Stimulated activated effector memory CD8-positive, alpha-beta T cell treated with anti-CD3 and anti-CD28 coated beads, Interleukin-12 subunit alpha, Interleukin-12 subunit beta, amount 100 ng/mL, for 72 hours (primary cell): ENCODE data around the gene STYXL1.

ENCODE experiments used
- ATAC-seq: fragments of 150-1000 bp; cut with Tn5 transposase; 2 replicates; pipeline ENCODE4 v1.10.0; 2021
- DNase-seq, 2 donors: peaks; one replicate each; pipeline ENCODE4 v3.0.0; 2021 to 2022; ENCODE audit warnings: low spot score in 2 of 2
- H3K27ac Mint-ChIP-seq: one replicate; pipeline ENCODE4 v1.8.0; 2022; ENCODE audit warnings: mild to moderate bottlenecking, mixed read lengths
- H3K36me3 Mint-ChIP-seq: one replicate; pipeline ENCODE4 v1.8.0; 2022; ENCODE audit warnings: mild to moderate bottlenecking, mixed read lengths
- H3K4me1 Mint-ChIP-seq: one replicate; pipeline ENCODE4 v1.8.0; 2022; ENCODE audit warnings: mixed read lengths
- H3K4me3 Mint-ChIP-seq: one replicate; pipeline ENCODE4 v1.8.0; 2022; ENCODE audit warnings: mild to moderate bottlenecking, mixed read lengths
- H3K9me3 Mint-ChIP-seq: one replicate; pipeline ENCODE4 v1.8.0; 2022; ENCODE audit warnings: mixed read lengths

STYXL1 gene

GRCh38 chr7:75985009-75985517 is 62.7 kb downstream of the STYXL1 start:
- ATAC-seq (no peak), DNase-seq (no peak)
- Mint-ChIP-seq H3K36me3 (peaks cover 41% of the 10 kb centered on the region), H3K27ac (no peak overlapping the region), H3K4me1 (peaks cover 19% of the 10 kb centered on the region), H3K4me3 (no peak overlapping the region), H3K9me3 (no peaks in the 10 kb centered on the region)

DNA sequence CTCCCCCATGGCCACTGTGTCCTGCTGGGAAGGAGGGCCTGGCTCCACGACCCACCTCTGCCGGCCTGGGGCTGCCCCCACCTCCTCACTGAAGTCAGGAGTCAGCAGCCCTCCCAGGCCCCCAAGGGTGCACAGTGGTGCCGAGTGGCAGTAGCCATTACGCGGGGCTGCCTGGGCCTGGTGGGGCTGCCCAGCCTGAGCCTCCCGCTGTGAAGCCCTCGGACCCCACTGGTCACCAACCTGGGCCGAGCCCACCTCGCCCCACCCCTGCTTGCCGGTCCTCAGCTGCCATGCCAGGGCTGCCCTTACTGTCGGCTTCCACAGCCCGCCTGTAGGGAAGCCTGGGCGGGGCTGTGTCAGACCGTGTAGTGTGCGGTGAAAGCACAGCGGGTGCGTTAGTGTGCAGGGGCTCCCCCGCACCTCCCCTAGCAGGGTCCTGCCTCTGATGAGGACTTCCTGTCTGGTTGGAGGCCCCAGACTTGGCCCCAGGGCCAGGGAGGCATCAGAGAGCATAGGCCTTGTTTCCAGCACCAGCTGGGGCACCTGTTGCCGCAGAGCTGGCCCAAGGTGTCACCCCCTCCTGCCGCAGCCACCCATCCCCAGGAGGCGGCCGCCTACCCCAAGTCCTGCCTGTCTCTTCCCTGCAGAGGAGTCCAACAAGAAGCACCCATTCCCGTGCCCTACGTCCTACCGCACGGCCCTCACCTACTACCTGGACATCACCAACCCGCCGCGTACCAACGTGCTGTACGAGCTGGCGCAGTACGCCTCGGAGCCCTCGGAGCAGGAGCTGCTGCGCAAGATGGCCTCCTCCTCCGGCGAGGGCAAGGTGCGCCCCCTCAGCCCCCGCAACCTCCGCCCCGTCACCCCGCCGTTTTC is 63.4 kb downstream of the STYXL1 start:
- Mint-ChIP-seq H3K27ac (no peak overlapping the region), H3K9me3 (no peaks in the 10 kb centered on the region), H3K36me3 (peaks cover 41% of the 10 kb centered on the region), H3K4me1 (peaks cover 12% of the 10 kb centered on the region), H3K4me3 (no peak overlapping the region)
- no peak for DNase-seq
- ATAC-seq, result no peak

DNA sequence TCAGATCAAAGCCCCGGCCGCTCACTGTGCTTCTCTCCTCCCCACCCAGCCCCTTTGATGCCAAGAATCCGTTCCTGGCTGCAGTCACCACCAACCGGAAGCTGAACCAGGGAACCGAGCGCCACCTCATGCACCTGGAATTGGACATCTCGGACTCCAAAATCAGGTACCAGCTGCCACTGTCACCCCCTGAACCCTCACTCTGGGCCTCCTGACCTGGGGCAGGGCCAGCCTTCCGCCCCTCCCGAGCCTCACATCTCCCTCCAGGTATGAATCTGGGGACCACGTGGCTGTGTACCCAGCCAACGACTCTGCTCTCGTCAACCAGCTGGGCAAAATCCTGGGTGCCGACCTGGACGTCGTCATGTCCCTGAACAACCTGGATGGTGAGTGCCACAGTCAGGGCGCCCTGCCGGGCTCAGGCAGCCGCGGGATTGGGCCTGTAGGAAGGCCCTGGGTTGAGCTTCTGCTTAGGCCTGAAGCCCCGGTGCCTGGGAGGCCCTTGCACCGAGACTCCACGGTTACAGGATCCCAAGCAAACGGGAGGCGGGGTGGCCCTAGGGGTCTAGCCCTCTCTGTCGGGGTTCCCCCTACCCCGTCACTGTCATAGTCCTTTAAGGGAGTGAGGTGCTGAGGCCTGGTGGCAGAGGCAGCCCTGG is 64.2 kb downstream of the STYXL1 start:
- Mint-ChIP-seq H3K36me3 (peaks cover 41% of the 10 kb centered on the region), H3K9me3 (no peaks in the 10 kb centered on the region), H3K27ac (peak overlapping the region; percentile 43), H3K4me3 (no peak overlapping the region), H3K4me1 (peaks cover 12% of the 10 kb centered on the region)
- ATAC-seq (no peak), DNase-seq (no peak)

GRCh38 chr7:75982306-75983064 is 65.3 kb downstream of the STYXL1 start:
- Mint-ChIP-seq H3K27ac (peak overlapping the region; percentile 43), H3K36me3 (peaks cover 41% of the 10 kb centered on the region), H3K9me3 (no peaks in the 10 kb centered on the region), H3K4me1 (peaks cover 4% of the 10 kb centered on the region), H3K4me3 (no peak overlapping the region)
- no peak for DNase-seq
- peak; percentile 9 for ATAC-seq

- H3K9me3 Mint-ChIP-seq, result no peaks in the 10 kb centered on the region
- peaks cover 34% of the 10 kb centered on the region for H3K36me3 Mint-ChIP-seq
- DNase-seq, result no peak
- peak overlapping the region; percentile 32 for H3K27ac Mint-ChIP-seq
- no peak overlapping the region for H3K4me3 Mint-ChIP-seq
- no peak for ATAC-seq
- no peaks in the 10 kb centered on the region for H3K4me1 Mint-ChIP-seq
Measured at GRCh38 chr7:75981453-75982305, 66.1 kb downstream of the STYXL1 start.

- Mint-ChIP-seq H3K36me3 (peaks cover 32% of the 10 kb centered on the region), H3K4me1 (no peaks in the 10 kb centered on the region), H3K9me3 (no peaks in the 10 kb centered on the region), H3K27ac (no peak overlapping the region), H3K4me3 (no peak overlapping the region)
- no peak for ATAC-seq
- no peak for DNase-seq
Measured at GRCh38 chr7:75981203-75981452, 66.7 kb downstream of the STYXL1 start.

- peaks cover 27% of the 10 kb centered on the region for H3K36me3 Mint-ChIP-seq
- no peak overlapping the region for H3K4me3 Mint-ChIP-seq
- no peaks in the 10 kb centered on the region for H3K4me1 Mint-ChIP-seq
- DNase-seq, result no peak
- ATAC-seq, result no peak
- no peaks in the 10 kb centered on the region for H3K9me3 Mint-ChIP-seq
- no peak overlapping the region for H3K27ac Mint-ChIP-seq
Measured at GRCh38 chr7:75980430-75981202, 67.2 kb downstream of the STYXL1 start.

DNA sequence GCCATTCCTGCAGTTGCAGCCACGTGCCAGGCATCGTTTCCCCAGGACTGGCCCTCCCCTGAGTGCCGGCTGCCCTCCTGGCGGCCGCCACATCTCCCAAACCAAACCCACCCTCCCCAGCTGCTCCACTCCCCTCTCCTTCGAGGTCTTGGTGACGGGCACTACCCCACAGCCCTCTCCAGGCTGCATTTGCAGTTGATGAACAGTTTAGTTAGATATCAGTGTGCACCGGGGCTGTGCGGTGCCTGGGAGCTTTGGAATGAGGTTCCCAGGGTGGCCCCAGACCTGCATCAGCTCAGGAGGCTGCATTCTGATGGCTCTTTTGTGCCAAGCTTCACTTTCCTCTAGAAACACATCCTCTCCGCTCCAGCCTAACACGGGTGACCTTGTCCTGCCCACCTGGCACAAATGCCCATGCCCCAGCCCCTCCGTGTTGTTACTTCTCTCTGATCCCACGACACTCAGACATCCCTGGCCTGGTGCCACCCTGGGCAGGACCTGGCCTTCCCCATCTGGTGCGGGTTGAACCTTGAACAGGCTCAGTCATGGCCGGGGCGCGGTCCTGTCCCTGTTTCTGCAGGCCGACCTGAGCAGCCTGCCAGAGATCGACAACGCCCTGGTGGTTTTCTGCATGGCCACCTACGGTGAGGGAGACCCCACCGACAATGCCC is 67.9 kb downstream of the STYXL1 start:
- Mint-ChIP-seq H3K27ac (no peak overlapping the region), H3K4me3 (no peak overlapping the region), H3K4me1 (no peaks in the 10 kb centered on the region), H3K36me3 (peaks cover 29% of the 10 kb centered on the region), H3K9me3 (no peaks in the 10 kb centered on the region)
- ATAC-seq, result no peak
- DNase-seq, result no peak

DNA sequence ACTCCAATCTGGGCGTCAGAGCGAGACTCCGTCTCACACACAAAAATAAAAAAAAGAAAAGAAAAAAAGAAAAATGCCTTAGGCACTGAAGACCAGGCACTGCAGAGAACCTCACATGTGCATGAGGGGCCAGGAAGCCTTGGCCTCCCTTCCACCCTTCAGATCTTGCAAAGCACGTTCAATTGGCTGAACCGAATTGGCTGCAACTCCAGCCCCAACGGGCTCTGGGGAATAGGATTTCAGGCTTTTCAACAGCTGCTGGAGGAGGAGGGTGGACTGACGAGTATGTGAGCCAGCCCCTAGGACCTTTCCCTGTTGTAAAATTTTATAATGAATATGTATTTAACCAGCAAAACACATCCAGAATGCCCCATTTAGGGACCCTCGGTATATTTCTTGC is 70.1 kb downstream of the STYXL1 start:
- Mint-ChIP-seq H3K4me3 (no peak overlapping the region), H3K27ac (no peak overlapping the region), H3K9me3 (no peaks in the 10 kb centered on the region), H3K4me1 (no peaks in the 10 kb centered on the region), H3K36me3 (peaks cover 40% of the 10 kb centered on the region)
- DNase-seq (no peak), ATAC-seq (no peak)

DNA sequence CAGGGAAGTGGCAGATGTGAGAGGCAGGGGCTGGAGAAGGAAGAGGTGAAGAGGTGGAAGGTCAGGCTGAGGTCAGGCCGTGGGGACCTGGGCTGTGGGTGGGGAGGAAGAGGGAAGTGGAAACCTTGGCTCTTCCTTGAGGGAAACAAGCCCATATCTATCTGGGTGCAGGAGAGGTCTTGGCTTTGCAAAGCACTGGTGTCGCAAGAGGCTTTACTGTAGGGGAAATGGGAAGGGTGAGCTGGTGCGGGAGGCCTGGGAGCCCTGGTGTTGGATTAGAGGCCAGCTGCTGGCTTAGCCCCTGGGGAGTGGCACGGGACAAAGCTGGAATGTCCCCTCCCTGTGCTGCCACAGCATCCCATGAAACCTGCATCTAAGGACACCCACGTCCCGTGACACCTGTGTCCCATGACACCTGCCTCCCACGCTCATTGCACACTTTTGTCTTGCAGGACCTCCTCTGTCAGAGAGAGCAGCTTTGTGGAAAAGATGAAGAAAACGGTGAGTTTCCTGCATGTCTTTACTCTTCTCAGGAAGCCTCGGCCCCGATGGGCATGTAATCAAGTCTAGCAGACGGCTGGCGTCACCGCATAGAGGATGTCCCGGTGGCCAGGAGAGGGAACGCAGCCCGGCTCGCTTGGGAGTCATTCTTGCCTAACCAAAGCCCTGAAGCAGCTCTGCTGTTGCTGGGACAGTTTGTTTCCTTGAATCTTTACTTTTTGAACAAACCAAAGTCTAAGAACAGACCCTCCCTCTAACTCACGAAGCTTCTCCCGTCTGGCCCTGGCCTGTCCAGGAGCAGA is 75.6 kb downstream of the STYXL1 start:
- H3K4me1 Mint-ChIP-seq, result peaks cover 6% of the 10 kb centered on the region
- H3K27ac Mint-ChIP-seq, result peak overlapping the region; percentile 86
- ATAC-seq (no peak), DNase-seq (no peak)
- no peak overlapping the region for H3K4me3 Mint-ChIP-seq
- no peaks in the 10 kb centered on the region for H3K9me3 Mint-ChIP-seq
- H3K36me3 Mint-ChIP-seq, result peaks cover 41% of the 10 kb centered on the region

DNA sequence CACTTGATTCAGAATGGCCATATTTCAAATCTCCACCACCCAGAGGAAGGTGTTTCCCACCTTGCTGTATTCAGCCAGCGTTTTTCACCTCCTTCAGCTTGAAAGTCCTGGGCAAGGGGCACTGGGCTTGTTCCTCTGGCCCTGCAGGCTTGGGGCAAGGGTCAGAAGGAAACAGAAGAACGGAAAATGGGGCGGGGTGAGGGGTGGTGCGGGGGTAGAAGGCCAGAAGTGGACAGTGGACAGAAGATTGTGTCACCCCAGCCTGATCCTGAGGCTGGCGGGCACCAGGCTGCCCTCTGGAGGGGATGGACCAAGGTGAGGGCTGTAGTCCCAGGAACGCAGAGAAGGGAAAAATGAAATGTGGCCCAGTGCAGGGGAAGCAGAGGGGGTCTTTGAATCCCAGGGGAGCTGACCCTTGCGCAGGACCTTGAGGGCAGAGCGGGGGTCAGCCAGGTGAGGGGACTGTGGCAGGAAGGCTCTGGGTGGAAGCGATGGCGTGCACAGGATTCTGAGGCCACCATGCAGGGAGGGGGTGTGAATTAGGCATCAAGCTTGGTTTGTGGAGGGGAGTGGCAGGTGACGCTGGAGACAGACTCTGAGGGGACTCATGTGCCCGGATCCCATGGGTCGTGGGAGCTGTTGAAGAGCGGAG is 76.4 kb downstream of the STYXL1 start:
- Mint-ChIP-seq H3K9me3 (no peaks in the 10 kb centered on the region), H3K4me3 (no peak overlapping the region), H3K36me3 (peaks cover 41% of the 10 kb centered on the region), H3K27ac (peak overlapping the region; percentile 86), H3K4me1 (peaks cover 6% of the 10 kb centered on the region)
- DNase-seq (no peak), ATAC-seq (no peak)

DNA sequence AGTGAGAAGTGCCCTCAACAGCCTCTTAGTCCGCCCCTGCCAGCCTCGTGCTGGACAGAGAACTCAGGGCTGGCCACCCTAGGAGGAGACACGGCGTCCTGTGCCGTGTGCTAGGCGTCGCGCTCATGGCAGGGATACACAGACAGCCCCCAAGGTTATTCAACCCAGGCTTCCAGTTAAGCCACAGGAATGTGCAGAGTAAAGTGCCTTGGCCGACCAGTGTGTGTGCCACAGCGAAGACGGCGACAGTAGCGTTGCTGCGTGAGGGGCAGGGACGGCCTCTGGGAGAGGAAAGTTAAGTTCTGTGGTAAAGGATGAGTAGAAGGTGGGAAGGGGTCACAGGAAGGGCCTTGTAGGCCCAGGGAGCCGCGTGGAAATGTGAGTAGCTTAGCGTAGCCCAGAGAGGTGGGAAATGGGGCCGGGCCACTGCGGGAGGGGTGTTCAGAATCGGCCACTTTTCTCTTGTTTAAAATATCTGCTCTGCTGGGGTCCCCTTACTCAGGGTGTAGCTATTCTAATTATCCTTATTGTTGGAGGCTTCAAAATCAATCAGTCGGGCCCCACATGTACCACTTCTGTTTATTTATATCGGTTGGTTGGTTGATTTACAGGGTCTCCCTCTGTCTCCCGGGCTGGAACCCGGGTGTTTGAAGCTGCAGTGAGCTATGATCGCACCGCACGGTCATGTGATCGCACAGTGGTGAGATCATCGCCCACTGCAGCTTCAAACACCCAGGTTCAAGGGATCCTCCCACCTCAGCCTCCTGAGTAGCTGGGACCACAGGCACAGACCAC is 77.9 kb downstream of the STYXL1 start:
- no peaks in the 10 kb centered on the region for H3K9me3 Mint-ChIP-seq
- peaks cover 6% of the 10 kb centered on the region for H3K4me1 Mint-ChIP-seq
- H3K27ac Mint-ChIP-seq, result peak overlapping the region; percentile 65
- no peak for DNase-seq
- no peak overlapping the region for H3K4me3 Mint-ChIP-seq
- H3K36me3 Mint-ChIP-seq, result peaks cover 36% of the 10 kb centered on the region
- no peak for ATAC-seq
